Measurements from ENCODE around the gene FAXC.
A peak's percentile ranks its signal among the peaks of the same experiment; 100 is the strongest.
"Not testable (repeated sequence)": the region's sequence is repeated elsewhere in the genome, so short reads cannot be mapped to it uniquely, and the experiment has no call there.

The FAXC gene

DNA sequence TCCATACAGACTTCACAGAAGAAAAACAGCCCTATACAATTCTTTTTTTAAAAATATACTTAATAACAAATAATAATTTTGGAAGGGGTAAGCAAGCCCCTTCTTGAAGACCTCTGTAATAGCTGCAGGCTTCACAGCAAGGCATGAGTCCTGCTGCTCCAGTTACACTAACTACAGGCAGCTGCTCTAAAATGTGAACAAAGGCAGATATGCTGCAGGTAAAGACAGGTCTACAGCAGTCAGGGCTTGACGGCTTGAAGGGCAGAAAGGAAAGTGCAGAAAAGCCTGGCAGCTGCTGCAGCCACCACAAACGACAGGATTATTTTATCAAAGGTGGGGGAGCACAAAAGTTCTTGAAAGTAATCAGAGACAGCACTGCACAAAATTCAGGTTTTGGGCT, 11.3 kb downstream of the FAXC start:
- no peak for DNase-seq

DNA sequence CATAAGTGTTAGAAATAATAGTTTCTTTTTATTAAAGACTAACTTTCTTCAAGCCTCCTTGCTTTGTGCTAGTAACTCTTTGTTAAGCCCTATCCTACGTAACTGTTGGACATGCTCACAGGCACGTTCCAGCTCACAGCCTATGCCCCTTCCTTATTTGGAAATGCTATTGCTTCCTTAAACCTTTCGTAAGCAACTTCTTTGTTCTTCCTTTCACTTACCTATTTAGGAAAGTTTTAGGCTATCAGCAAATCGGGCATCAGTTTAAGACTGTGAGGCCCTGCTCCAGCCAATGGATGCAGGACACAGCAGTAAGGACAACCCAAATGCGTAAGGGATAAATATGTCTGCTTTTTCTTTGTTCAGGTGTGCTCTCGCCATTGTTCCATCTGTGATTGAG, 14.2 kb downstream of the FAXC start:
- DNase-seq: not testable (repeated sequence)

DNA sequence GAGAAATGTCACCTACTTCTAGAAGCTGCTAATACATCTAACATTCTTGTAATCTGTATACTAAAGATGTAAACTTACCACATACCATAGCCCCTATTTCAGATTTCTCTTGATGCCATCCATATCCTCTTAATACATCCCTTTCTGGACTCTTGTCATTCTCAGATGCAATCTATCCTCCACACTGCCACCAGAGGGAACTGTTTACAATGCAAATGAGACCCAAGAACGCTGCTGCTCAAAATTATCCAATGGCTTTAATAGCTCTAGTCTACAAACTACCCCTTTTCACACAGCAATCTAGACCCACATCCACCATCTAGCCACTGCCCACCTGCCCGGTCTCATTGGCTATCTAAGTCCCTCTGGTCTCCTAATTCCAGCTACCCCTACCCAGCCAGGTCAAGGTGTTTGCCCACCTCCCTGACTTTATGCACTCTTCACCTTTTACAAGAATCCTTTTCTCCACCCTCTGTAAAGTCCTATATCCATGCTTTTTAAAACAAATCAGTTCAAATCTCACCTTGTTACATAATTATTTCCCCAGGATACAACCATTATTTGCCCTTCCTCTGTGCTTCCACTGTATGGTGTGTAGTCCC, 14.8 kb downstream of the FAXC start:
- DNase-seq: peak; percentile 4

DNA sequence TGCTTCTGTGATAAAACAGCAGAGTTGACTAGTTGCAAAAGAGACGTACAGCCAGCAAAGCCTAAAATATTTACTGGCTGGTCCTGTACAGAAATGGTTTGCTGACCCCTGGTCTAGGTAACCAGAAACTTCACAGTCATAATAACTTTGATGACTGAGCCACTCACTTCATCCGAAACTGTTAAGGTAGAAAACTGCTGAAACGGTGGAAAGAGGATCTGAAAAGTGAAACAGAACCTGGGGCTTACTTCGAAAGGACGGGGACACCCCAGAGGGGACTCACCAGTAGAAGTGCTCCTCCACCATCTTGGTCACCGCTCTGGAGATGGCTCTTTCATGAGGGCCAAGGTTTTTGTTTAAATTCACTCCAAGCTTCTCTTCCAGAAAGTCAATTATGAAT, 16.4 kb downstream of the FAXC start:
- no peak for DNase-seq

DNA sequence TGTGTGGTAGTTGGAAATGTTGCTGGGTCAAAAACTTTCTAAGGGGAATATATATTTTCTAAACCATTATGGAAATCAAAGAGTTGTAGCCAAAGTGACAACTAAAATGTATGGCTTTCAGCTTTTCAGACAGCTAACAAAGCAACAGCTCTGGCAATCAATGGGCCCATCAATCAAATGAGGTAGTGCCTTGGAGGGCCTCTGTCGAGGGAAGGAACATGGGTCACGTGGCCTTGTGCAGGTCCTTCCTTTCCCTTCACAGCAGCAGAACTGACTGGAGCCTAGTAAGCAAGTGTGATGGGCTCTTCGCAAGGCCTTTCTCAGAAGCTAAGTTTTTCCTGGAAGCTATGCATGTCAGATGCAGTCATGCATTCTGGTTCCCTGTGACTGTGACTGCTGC, 17.9 kb downstream of the FAXC start:
- DNase-seq: no peak

DNA sequence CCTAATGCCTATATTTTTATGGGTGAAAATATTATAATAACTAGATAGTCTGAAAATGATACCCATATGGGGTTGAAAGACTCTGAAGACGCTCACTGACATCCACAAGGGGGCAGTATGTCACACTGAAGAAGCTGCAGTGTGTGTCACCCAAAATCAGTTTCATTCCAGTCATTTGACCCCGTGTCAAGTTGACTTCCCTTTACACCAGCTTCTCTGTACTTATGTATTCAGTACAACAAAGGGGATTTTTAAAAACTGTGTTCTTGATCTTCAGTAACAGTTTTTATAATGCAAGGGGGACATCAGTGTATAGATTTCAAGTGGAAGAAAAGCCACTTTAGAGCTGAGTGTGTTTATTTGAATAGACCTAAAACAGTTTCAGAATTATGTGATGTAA, 19.3 kb downstream of the FAXC start:
- DNase-seq: peak; percentile 28

DNA sequence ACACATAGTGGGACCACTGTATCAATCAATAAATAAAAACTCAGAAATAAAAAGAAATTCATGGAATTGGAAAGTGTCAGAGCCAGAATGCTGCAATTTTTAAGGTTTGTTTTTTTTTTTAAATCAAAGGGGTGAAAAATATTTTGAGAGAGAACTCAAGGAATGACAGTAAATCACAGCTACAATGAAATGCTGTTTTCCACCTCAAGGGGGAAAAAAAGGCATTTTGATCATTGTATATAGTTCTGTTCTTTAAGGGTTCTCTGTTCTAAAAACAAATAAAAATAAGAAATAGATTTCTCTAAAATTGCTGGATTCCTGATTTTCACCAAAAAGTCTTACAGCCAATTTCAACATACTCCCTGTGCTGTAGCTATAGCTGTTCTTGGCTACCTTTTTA, 24.5 kb downstream of the FAXC start:
- no peak for DNase-seq

DNA sequence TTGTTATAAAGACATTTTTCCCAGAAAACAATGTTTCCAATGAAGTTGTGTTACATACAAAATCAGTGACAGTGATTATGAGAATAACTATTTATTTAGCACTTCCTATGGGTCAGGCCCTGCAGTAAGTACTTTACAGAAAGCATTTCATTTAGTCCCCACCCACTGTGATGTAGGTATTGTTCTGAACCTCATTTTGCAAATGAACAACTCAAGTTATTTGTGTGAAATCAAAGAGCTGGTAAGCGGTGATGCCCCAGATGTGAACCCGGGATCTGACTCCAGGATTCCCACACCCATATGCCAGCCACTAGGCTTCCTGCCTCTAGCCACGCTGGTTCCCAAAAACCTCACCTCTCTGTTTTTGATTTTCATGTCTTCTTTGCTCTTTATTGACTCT, 30.9 kb downstream of the FAXC start:
- no peak for DNase-seq

DNA sequence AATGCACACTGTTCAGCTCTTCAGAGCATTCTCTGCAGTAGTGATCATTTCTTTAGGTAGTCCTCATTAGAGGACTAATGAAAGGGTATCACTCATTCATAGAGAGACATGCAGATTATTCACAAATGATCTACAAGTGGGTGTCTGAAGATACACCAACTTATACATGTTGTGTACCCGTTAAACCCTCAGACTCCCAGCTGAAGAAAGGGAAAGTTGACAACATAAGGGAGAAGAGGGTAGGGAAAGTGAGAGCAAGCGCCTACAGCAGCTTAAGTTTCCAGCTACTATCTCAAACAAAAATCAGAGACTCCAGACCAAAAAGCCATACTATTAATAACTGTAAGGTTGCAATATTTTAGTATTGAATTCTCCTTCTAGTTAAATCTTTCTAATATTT, 37.1 kb downstream of the FAXC start:
- DNase-seq: no peak

DNA sequence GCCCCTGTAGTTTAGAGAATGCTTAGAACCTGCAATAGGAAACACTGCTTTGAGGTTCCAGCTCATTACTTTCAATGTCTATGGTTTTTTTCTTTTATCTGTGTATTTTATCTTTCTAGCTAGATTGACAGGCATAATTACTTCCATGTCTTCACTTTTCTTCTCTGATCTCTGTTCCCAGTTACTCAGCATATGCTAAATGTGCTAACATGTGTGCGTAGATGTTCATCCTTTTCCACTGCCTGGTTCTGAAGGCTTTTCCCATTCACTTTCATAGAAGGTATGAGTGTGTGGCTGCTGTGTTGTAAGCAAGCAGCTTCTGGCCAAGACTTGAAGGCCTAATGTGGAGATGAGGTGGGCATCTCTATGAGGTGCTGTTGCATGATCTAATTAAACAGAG, 38.9 kb downstream of the FAXC start:
- DNase-seq: no peak

DNA sequence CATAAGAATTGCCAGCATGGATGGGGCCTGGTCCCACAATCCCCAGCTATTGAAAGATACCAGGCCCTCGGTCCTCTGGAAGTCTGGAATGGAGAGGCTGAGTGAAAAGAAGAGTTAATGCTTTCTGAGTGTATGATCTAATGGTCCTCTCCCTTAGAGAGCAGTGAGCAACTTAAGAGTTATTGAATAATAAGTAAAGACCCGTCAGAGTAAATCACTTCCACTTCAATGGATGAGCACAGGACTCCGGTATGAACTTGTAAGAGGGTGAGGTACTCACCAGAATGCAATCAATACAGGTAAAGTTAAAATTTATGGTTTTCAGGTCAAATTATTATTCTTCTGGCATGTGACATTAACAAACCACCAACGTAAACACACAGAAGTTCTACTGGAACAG, 39.9 kb downstream of the FAXC start:
- DNase-seq: no peak

DNA sequence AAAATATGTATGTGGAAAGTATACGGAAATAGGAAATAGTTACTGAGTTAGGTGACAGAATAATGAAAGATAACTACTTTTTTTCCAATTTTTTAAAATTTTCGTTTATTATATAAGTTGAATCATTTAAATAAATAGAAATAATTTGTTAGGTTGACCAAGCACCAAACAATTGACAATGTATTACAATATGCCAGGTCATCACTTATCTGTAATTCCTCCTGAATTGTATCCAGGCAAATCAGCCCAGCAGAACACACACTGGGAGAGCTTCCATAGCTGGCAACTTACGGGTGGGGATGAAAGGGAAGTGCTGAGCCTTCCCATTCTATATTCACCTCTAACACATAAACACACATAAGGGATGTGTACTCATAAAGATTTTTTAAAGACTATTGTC, 40.7 kb downstream of the FAXC start:
- DNase-seq: no peak

DNA sequence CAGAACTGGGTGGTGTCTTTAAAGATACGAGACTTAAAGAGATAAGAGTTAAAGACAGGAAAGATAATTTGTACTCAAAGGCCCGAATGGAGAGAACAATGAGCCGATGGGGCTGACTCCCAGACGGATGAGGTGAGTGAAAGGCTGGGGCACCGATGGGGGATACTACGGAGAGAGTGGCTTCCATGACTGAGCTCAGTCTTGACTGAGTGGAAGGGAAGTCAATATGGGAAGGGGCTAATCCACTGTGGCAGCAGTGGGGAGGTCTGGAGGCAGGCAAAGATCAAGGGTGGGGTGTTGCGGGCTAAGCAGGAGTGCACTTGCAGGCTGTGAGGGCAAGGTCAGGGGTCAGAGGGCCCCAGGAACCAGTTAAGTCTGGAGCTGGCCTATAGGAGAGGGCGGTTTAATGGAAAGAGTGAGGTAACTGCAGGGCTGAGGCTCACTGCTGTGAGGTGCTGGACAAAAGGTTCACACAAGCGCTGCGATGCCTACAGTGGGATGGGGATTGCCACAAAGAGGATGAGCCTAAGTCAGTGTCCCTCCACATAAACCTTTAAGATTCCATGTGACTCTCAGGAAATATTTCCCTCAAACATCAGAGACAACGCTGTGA, 42.1 kb downstream of the FAXC start:
- no peak for DNase-seq

DNA sequence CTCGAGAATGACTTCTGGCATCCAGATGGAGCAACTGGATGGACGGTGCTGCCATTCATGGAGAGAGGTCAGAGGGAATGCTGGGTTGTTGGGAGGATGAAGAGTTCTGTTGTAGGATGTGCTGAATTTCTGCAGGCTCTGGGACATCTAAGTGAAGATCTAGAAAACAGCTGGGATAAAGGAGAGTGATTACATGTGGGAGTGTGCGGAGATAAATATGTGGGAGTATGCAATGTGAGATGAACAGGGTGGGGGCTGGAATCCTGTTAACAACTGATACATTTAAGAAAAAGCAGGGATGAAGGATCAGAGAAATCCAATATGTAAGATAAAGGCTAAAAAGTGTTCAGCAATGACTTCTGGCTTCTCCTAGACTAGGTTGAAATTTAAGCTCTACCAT, 43.1 kb downstream of the FAXC start:
- DNase-seq: no peak

DNA sequence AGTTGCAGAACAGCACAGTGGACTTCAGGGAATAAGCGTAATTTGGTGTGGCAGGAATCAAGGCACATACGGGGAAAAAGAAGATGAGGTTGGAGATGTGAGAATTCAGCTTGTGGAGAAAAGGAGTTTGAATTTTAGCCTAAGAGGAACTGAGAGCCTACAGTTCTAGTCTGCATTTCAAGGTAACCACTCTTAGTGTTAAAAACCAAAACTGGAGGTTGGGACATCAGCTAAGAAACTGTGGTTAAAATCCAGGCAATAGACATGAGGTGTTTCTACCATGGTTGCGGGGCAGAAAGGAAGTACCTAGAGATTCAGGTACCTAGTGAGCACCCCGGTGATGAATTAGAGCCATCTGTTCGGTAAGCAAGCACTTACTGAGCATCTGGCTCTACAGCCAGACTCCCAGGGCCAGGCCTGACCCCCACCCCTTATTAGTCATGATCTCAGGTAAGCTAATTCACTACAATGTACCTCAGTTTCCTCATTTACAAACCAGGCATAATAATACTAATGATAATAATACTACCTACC, 44.4 kb downstream of the FAXC start:
- no peak for DNase-seq

DNA sequence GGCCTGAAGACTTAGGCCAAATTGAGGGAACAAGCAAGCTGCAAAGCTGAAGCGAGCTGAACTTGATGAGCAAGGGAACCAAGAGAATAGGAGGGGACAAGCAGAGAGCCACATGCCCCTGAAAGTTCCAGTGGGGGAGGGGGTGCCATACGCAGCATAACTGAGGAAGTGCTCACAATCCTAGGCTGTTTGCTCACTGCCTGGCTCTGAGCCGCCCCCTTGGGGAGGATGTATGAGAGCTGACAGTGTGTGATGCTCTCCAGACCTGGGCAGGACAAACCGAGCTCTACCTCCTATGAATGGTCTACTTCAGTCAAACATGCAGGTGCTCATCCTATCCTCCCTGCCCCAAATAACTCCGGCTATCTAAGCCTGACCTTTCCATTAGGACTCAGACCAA, 52.1 kb downstream of the FAXC start:
- no peak for DNase-seq

DNA sequence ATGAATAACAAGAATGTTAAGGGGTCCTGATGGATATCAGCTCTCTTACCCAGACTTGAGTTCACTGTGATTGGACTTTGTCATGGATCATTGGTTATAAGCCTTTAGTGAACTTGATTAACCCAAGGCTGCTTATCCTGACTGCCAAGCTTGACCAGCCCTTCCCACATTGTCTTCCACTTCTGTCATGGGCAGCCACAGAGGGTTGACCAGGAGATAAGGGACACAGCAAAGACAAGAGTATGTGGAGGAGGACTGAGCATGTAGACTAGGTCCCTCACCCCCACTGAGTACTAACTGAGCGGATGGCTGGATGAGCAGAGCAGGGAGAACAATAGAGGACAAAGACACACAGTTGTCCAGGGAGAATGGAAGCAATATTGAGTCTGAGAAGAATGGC, 52.5 kb downstream of the FAXC start:
- DNase-seq: no peak

DNA sequence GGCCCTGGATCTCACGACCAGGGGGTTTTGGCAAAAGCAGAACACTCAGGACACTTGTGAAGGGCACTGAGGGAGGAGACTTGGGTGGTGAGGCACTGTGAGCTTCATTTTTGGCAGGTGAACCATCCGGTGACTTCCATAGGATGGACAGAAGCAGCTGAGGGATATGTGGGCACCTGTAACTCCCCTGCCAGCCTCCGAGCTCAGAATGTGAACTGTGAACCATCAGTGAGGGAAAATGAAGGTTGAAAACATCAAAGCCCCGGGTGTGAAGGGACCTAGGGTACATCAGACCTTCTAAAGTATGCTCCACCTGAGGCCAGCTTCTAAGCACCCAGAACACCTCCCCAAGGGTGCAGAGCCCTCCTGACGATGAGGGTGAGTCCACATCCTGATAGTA, 53.2 kb downstream of the FAXC start:
- DNase-seq: no peak

DNA sequence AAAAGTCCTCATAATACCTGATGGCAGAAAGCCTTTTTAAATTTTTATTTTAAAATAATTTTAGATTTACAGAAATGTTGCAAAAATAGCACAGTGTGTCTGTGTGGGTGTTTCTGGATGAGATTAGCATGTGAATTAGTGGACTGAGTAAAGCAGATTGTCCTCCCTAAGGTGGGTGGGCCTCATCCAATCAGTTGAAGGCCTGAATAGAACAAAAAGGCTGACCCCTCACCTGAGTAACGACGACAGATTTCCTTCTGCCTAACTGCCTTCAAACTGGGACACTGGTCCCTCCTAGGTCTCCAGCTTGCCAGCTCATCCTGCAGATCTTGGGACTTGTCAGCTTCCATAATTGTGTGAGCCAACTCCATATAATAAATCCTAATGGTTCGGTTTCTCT, 54.2 kb downstream of the FAXC start:
- no peak for DNase-seq

DNA sequence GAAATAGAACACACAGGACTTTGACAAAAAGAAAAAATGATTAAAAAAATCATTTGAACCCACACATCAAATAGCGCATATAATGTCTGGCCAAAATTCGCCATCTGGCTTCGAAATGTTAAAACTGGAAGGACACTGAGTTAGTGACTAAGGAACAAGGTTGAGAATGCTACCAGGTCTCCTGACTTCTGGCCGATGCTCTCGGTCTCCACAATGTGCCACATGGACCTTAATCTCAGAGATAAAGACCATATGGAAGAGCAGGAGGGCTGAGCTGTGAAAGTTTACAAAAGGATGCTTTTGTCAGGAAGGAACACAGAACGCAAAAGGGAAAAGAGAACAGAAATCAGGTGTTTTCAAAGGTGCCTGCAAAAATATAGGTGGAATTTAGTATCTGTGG, 54.7 kb downstream of the FAXC start:
- DNase-seq: no peak

DNA sequence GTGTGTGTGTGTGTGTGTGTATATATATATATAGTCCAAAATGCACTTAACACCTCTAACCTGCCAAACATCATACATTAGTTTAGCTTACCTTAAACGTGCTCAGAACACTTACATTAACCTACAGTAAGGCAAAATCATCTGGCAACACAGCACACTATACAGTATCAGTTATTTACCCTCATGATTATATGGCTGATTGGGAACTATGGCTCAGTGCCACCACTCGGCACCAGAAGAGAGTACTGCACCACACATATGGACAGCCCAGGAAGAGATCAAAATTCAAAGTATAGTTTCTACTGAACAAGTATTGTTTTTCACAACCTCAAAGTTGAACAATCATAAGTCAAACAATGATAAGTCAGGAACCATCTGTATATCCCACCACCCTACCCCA, 59.8 kb downstream of the FAXC start:
- DNase-seq: no peak

DNA sequence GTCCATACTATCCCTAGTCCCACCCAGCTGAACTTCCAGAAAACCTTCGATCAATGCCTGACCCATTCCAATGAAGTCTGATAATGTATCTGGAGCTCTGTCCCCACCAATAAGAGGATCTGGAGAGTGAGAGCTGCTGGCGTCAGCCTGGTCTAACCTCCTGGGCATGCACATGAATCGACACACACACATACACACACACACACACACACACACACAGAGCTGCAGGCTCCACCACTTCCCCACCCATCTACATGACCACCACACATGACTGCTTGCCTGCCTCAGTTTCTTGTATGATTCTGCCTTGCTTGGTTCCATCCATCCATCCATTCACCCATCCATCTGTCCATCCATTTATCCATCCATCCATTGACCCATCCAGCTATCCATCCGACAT, 60.8 kb downstream of the FAXC start:
- no peak for DNase-seq

DNA sequence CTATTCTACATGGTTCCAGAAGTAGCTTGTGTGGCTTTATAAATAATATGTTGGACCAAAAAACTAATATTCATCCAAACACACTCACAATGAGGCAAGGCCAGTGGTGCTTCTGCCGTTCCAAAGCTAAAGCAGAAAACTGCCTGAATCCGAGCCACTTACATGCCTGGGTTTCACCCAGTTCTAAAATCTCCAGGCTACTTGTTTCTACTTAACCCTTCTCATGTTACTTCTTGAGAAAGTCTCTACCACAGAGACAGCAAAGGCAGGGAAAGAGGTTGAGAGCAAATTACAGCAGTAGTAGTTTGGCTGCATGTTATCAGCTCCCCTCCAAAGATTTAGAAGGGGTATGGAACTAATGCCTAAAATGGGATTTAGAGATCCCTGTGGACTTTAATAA, 62.0 kb downstream of the FAXC start:
- DNase-seq: no peak

DNA sequence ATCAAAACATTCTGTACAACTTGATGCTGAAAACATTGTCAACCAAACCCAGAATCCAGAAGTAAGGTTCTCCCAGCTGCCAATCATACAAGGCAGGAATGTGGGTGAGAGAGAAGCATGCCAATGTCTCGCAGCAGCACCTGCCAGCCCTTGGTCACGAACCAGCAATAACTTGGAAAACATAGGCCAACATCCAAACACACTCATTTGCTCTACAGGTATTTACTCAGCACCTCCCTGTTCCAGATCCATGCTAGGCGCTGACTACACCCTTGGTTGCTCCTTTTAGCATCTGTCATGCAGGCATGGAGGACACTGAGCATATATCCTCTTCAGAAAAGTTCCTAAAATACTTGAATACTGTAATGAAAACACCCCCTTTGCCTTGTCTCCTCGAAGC, 63.6 kb downstream of the FAXC start:
- no peak for DNase-seq

DNA sequence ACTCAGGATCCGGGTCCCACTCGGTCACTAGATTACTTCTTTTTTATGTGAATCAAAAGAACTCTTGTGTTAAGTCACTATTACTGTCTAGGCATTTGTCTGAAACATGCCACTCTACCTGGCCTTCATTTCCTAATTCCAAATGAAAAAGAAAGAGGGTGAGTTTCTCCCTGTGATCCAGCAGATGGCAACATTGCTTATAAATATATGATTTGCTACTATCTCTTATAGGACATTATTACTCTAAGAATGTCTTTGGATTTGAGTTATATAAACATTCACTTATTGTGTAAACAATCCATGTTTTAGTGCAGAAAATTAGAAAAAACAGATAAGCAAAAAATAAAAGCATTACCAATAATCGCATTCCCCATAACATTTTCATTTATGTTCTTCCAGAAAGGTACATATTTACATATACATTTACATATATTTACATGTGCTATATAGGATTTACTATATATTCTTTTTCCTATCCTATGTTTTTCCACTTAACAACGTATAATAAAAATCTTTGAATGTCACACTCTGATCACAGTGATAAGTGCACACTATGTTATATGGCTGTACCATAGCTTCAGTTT, 66.9 kb downstream of the FAXC start:
- DNase-seq: no peak
